HG03354 (cell line): ENCODE data around the gene TTC27.

ENCODE experiments used
- ATAC-seq: cut with Tn5 transposase; IDR thresholded peaks from one replicate; pipeline ENCODE4 v1.9.1; 2021; ENCODE audit warnings: mild to moderate bottlenecking; ENCODE audit not compliant: unreplicated experiment, poor library complexity, severe bottlenecking

The TTC27 gene

DNA sequence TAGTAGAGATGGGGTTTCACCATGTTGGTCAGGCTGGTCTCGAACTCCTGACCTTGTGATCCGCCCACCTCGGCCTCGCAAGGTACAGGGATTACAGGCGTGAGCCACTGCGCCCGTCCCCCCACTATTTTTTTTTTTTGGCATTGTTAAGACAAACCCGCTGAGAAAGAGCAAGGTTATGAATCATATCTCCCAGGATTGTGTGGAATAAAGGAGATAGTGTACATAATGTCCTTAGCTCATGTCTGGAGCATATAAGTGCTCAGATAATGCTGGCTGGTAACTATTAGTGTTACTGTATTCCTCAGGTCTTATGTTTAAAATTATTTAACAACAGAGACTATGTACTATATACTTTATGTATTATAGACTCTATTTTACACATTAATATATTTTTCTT lies 36.0 kb downstream of the TTC27 start:
- no peak for ATAC-seq

DNA sequence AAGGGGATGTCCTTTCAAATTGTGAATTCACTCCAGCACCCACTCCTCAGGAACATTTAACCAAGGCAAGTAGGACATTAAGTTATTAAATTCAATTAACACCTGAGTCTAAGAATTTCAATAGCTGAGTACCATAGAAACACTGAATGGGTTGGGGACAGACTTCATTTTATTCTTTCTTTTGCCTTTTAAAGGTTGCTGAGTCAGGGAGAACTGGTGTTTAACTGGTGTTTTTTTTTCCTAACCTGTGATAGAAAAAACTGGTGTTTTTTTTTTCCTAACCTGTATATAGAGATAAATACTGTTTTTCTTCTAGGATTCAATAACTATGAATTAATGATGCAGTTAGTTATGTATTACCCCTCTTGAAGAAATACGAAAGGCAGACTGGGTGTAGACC lies 38.9 kb downstream of the TTC27 start:
- ATAC-seq: no peak

DNA sequence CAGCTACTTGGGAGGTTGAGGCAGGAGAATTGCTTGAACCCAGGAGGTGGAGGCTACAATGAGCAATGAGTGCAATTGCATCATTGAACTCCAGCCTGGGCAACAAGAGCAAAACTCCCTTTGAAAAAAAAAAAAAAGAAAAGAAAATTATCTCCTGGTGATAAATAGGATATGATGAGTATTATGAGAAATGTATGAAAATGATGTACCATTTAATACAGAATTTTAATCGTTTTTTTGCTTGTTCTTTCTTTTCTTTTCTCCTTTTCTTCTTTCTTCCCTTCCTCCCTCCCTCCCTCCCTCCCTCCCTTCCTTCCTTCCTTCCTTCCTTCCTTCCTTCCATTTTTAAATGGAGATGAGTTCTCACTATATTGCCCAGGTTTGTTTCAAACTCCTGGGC lies 40.4 kb downstream of the TTC27 start:
- no peak for ATAC-seq

DNA sequence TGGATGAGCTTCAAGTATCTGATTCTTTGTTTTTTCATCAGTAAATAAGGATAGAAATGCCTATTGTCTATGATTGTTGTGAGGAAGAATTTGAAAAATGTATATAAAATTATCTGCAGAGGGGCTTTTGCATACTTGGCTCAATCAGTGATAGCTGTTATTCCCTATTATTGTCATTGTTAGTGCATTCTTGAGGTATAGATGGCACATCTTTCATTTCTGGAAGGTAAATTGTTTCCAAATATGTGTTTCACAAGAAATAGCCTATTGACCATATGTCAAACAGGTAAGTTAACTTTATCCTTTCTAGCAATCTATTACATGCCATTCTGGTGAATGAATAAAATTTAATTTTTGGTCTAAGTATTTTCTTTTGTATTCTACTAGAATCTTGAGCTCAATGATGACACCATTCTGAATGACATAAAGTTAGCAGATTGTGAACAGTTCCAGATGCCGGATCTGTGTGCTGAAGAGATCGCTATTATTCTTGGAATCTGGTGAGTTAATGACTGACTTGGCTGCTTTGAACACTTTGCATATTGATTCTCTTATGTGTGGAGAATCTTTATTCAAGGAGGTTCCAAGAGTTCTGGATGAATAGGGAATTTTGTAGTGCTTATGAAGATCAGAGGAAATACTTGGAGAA lies 44.2 kb downstream of the TTC27 start:
- no peak for ATAC-seq

DNA sequence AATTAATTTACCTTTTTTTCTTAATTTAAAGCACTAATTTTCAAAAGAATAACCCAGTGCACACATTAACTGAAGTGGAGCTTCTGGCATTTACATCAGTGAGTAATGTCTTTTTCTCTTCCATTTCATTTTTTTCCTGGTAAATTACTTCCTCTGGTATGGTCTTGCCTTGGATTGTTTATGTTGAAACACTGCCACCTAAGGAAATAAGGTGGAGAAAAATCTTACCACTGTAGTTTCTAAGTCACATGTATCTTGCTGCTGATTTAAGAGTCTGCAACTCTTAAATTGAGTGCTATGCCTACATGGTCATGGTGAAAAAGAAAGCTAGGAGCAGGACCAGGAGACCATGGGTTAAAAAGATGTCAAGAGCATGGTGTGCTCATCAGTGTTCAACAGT lies 51.0 kb downstream of the TTC27 start:
- no peak for ATAC-seq

DNA sequence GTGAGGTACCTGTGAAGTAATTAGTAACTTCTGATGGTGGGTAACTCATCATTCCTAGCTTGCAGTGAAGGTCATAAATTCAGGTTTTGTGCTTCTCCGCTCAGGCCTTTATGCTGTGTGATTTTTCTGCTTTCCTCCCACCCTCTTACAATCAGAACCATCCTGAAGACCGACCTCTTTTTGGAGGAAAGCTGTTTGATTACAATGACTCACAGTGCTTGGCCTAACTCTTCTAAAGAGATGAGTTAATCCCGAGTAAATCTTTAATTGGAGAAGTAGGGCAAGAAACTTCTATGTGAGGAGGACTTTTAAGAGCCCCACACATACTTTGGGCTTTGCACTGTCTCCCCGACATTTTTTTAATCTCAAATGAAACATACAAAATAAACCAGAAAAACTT lies 53.1 kb downstream of the TTC27 start:
- ATAC-seq: no peak

DNA sequence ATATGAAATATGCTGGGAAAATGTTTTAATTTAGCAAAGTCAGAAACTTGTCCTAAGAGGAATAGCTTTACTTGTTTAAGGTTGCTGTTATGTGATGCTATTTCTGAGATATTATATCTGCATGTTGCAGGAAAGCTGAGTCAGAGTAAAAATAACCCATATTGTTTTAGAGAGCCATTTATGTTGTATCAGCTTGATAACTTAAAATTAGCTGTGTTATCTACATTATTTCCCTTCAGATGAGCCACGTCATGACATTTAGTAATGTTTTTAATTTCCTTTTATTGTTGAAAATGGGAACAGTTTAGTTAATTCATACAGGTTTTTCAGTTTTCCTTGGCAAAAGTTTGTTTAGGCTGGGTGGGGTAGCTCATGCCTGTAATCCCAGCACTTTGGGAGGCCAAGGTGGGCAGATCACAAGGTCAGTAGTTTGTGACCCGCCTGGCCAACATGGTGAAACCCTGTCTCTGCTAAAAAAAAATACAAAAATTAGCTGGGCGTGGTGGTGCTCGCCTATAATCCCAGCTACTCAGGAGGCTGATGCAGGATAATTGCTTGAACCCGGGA lies 55.8 kb downstream of the TTC27 start:
- no peak for ATAC-seq

DNA sequence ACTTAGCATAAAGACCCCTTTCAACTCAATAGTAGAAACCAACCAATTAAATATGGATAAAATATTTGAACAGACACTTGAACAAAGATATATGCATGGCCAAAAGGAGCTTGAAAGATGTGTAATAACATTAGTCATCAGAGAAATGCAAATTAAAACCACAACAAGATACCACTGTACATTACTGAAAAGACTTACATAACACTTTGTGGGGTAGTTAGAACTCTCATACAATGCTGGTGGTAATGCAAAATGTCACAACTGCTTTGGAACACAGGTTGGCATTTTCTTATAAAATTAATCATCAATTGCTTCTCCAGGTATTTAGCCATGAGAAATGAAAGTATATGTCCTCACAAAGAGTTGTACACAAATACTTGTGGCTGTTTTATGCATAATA lies 60.7 kb downstream of the TTC27 start:
- peak; percentile 74 for ATAC-seq

DNA sequence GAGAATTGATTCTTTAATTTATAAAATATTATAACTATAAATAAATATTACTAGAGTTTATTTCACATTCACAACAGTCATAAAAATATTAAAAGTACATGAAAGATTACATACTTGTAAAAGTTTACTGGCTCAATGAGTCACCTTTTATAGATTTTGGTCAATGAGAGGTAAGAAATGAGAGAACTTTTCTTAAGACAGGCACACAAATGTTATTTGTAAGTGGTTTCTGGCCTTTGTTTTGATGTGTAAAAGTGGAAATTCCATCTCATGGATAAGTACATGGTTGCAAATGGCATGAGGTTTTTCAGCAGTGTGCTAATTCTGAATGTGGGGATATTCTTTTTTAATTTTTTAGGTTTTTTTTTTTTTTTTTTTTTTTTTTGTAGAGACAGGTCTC lies 63.8 kb downstream of the TTC27 start:
- ATAC-seq: no peak

DNA sequence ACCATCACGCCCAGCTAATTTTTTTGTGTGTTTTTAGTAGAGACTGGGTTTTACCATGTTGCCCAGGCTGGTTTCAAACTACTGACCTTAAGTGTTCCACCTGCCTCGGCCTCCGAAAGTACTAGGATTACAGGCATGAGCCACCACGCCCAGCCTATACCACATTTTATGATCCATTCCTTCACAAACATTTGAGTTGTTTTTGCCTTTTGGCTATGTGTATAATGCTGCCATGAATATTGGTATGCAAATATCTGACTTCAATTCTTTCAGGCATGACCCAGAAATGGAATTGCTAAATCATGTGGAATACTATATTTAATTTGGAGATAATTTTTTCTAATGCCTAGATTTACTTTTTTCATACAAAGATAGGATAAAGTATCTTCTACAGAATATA lies 68.6 kb downstream of the TTC27 start:
- no peak for ATAC-seq

DNA sequence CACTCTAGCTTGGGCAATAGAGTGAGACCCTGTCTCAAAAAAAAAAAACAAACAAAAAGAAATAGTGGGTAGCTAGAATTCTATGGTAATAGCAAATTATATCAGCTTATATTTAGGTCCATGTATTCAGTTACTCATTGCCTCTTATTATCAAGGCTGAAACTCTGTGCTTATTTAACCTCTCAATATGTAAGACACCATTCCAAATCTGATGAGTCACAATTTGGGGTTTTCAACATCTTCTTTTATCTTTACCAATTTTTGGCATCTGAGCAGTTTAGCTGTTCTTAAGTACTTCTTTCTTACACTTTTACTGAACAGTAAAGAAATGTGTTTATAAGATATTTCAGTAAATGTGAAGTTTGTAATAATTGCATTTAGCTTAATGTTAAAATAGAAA lies 69.3 kb downstream of the TTC27 start:
- no peak for ATAC-seq

DNA sequence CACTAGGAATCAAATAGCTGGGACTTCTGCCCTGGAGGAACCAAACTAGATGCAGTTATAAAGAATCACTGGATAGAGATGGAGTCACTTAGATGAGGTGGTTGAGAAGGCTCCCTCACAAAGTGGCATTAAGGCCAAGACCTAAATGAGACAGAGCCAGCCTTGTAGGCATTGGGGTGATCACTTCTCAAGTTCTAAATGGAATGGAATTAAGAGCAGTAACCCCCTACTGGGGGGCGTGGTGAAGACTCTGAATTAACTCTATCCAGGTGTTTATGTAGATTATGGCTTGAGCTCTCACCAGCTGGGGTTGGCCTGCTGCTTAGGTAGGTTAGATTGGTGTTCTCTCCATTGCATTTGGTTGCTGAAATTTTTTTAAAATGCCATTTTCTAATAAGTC lies 71.3 kb downstream of the TTC27 start:
- ATAC-seq: no peak

DNA sequence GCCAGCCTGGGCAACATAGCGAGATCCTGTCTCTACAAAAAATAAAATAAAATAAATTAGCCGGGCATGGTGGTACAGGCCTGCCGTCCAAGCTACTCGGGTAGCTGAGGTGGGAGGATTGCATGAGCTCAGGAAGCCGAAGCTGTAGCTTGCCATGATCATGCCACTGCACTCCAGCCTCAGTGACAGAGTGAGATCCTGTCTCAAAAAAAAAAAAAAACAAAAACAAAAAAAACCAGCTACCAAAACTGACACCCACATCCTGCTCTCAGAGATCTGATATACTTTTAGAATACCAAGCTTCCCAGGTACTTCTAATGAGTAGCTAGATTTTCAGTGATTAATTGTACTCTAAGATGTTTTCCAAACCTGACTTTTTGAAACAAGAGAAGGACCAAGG lies 74.0 kb downstream of the TTC27 start:
- no peak for ATAC-seq

DNA sequence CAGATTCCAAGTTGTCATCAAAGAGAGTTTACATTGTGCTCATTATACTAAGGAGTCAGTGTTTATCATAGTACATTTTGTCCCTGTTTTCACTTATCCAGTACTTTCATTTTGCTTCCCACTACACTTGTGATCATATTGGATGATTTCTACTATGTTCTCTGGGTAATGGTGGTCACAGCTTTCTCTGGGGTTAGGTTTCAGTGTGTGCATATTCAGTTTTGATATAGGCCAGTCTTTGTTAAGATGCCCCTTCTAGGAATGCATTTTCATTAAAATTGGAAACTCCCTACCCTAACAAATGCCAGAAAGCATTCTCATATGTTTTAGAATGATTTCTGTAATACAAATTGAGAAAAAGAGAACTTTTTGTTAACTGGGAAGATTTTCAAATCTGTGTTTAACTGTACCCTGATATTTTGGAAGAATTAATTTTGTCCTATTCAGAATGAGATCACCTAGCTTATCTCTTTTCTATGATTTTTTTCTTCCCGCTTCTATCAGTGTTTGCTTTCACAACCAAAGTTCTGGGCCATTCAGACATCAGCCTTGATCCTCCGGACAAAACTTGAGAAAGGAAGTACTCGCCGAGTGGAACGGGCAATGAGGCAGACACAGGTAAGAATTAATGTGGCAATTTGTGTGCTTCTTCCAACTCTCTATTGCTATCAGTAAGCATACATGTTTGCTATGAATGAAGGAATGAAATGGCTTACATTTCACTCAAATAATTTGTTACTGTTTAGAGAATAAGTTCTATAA lies 74.6 kb downstream of the TTC27 start:
- no peak for ATAC-seq

DNA sequence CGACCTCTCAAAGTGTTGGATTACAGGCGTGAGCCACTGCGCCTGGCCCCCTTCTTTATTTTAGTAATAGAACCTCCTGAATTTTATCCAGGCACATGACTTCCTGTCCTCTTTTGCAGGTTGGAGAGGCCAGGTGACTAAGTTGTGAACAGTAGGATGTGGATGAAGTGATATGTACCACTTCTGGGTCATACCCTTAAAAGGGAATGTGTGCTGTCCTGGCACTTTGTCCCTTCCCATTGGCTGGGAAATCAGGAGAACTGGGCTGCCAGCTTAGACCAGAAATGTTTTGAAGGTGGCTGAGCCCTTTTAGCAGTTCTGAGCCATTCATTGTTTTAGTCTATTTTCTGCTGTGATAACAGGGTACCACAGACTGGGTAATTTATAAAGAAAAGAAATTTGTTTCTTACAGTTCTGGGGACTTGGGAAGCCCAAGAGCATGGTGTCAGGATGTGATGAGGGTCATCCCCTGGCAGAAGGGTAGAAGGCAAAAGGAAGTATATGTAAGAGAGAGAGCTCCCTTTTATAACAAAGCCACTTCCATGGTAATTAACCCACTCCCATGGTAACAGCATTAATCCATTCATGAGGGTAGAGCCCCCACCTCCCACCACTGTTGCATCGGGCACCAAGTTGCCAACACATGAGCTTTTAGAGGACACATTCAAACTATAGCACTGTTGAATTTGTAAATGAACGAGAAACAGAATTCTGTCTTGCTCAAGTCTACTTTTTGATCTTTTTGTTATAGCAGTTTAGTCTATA lies 79.1 kb downstream of the TTC27 start:
- no peak for ATAC-seq

DNA sequence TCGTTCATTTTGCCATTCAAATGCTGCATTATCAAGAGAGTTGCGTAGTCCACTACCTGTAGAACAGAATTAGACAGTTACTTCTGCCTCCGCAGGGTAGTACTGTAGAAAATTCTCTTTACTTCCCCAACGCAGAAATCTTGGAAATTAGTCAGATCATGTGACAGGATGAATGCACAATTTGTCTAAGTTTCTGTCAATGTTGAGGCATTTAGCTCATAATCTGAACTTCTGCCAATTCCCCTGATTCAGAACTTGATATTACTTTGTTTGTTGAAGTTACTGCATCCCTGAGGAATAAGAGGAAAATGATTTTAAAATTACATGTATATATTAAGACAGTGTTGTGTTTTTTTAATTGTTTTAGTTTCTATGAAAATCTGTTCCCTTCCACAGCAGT lies 83.4 kb downstream of the TTC27 start:
- ATAC-seq: no peak

DNA sequence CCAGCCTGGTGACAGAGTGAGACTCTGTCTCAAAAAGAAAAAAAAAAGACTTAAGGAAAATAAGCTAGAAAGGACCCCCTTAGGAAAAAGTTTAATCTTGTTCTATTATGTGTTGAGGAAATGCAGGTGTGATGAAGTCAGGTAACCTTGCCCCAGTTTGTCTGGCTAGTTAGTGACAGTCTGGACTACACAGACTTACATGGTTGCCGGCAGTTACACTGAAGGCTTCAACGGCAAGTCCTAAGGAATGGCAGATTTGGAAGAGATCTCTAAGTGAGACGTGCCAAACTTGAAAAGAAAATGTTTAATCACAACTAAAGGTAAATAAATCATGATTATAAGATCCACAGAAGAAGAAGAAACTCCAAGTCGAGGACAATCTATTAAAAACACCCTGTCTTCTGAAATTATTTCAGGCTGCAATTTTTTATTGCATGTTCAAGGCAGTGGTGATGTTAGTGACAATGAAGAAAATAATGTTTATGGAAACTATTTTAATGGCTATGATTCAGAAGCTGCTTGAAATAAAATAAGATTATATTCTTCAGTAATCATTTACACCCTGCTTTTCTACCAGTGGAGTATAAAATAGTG lies 84.2 kb downstream of the TTC27 start:
- no peak for ATAC-seq

DNA sequence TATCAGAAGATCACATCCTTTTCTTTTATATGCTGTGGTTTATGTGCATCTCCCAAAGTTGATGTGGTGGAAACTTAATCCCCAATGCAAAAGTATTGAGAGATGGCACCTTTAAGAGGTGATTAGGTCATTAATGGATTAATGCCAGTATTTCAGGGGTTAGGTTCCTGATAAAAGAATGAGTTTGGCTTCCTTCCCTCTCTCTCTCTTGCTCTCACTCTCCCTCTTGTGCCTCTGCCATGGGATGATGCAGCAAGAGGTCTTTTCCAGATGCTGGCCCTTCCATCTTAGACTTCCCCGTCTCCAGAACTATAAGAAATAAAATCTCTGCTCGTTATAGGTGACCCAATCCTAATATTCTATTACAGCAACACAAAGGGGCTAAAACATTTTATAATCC lies 85.0 kb downstream of the TTC27 start:
- ATAC-seq: no peak

DNA sequence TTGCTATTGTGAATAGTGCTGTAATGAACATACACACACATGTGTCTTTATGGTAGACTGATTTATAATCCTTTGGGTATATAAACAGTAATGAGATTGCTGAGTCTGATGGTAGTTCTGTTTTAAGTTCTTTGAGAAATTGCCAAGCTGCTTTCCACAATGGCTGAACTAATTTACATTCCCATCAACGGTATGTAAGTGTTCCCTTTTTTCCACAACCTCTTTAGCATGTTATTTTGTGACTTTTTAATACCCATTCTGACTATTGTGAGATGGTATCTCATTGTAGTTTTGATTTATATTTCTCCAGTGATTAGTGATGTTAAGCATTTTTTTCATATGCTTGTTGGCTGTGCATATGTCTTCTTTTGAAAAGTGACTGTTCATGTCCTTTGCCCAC lies 86.7 kb downstream of the TTC27 start:
- no peak for ATAC-seq

DNA sequence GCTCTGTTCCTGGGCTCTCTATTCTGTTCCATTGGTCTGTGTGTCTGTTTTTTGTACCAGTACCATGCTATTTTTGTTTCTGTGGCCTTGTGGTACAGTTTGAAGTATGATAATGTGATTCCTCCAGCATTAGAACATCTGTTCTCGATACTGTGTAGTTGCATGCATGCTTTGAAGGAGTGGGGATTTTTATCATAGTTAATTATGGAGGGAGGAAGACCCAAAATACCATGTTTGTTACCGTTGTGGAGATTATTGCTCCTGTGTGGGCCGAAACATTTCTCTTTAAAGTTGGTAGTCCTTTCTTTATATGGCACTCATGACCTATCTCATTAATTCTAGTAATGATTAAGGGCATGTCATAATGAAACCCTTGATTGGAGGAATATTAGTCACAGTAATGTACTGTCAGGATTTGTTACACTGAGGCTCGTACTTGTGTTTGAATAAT lies 87.6 kb downstream of the TTC27 start:
- ATAC-seq: peak; percentile 96
